GM19328 (cell line): ENCODE data around the gene ERBB4.

Source experiments
- ATAC-seq: cut with Tn5 transposase; IDR thresholded peaks from one replicate; pipeline ENCODE4 v1.9.1; 2021; ENCODE audit warnings: mild to moderate bottlenecking, moderate library complexity; ENCODE audit not compliant: unreplicated experiment

ERBB4 gene

DNA sequence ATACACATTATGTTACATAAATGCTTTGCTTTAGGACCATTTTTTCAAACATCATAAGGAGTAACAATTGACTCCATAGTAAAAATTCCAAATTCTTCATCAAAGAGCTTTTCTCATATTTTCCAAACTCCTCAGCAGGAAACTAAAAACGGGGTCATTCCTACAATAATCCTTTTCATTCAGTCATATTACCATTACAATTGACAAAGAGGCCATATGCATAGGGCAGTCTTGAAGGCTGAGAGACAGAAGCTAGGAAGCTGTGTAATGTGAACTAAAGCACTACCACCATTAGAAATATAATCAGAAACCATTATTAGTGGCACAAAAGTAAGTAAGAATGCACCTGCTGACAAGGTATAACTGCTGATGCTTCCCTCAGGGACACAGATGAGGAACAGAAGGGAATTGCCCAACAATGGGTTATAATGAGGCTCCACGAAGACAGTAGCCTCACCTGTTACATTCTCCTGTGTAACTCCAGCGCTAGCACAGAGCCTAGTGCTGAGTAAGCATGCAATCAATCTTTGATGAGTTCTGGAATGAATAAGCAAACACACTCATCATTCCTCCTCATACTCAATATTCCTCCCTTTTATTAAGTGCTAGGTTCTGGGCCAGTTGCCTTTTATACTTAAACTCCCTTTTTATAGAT is 1039.9 kb downstream of the ERBB4 start:
- ATAC-seq, result no peak

DNA sequence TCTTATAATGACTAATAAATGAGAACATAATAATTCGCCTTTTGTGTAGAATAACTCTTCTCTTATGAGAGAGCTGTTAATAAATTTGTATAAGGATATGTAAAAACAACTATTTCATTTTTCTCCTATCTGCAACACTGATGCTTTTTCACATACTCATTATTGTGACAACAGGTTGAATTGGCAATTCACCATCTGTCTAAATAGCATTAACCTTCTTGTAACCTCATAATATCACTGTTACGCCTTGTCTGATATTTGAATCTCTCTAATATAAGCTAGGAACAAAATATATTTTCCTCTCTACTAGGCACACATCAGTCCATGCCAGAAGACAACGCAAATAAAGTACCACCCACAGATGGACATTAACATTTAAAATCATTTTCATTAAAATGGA is 1043.3 kb downstream of the ERBB4 start:
- ATAC-seq, result no peak

DNA sequence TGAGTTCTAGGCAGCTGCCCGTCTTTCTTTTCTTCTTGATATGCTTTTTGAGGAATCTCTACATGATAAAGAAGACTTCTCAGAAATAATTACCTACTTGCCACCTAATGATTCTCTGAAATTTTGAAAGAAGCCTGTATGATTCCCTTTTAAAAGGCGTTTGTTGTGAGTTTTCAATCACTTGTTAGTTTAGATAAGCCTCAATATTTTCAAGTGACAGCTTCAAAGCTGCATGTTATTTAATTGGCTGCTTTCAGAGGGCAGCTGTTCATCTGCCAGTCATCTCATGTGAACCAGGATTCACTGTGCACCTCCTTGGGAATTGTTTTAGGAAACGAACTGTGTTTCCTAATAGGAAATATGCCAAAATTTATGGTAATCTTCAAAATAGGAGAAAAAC is 1044.1 kb downstream of the ERBB4 start:
- ATAC-seq, result no peak

DNA sequence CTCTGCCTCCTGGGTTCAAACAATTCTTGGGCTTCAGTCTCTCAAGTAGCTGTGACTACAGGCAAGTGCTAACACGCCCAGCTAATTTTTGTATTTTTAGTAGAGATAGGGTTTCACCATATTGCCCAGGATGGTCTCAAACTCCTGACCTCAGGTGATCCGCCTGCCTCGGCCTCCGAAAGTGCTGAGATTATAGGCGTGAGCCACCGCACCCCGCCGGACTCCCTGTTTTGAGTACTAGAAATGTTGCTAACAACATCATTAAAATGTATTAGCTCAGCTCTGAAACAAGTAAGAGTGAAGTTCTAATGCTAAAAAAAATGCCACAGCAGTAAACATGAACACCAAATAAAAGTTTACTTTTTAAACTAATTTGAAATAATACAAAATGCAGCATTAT is 1044.5 kb downstream of the ERBB4 start:
- no peak for ATAC-seq

DNA sequence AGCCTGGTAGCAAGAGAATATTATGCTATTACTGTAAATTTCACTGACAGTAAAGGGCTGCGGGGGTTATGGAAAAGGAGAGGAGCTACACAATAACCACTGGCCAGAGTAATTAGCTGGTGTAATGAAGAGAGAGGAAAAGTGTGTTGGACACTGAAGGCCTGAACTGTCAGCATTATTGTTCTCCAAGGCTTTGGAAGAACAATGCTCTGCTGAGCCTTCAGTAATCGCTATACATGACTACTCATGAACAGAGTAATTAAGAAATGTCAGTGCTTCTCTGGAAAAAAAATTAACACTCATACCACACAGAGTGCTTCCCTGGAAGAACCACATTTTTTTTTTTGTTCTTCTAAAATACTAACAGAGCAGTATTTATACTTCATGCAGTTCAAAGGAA is 1050.9 kb downstream of the ERBB4 start:
- ATAC-seq, result no peak

DNA sequence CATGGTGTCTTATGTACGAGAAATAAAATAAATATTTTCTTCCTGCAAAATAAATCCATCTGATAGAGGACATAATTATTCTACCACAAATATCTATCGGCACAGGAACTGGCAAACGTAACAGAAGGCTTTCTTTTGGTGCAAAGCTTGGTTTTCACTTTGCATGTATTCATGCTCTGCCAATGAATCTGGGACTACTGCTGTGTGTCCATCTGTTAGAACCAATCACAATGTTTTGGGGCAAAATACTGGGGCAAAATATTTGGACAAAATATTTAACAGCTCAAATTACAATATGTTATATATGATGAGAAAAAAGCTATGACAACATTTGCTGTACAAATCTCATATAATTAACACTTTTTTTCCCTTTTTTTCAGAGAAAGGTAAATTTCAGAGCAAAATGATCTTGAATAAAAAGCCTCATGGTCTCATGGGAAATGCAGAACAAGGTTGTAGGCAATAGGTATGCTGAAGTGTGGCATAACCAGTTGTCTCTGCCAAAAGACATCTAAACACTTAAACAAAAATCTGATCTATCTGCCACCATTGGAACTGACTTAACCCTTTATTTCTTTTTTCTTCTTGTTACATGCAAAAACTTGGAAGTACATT is 1059.0 kb downstream of the ERBB4 start:
- ATAC-seq, result no peak

DNA sequence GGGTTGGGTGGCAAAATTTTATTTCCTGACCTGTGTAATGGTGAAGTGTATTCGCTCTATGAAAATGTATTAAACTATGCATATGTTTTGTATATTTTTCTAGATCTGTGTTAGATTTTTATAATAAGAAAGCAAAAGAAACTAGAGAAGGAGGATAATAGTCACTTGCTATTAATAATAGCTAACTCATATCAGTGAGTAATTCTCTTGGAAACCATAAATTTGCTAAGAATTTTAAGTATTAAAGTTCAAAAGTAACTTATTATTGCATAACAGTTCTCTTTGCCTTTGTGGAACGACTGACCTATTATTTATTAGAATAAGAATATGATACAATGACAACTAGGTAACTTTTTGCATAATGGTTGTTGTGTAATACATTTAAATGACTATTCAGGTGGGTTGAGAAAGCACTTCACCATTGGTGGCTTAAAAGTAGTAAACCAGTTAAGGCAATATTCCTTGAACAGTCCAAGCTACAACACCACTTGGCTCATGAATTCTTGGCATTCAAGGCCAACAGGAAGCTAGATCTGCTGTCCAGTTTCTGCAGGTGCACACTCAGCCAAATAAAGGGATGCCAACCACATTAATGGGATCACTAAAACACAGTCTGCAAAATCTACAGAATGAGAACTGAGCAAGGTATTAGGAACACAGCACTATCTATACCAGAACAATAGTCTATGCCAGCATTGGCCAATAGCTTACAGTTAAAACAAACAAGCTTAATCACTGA is 1060.9 kb downstream of the ERBB4 start:
- no peak for ATAC-seq

DNA sequence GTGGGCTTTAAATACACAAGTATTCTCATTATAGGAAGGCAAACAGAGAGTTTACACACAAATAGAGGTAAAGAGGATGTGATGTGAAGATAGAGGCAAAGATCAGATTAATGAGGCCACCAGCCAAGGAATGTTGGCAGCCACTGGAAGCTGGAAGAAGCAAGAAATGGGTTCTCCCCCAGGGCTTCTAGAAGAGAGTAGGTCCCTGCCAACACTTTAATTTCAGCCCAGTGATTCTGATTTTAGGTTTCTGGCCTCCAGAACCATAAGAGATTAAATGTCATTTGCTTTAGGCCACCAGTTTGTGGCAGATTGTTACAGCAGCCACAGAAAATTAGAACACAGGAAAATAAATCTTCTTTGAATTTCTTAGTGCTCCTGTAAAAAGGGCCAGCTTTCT is 1065.5 kb downstream of the ERBB4 start:
- ATAC-seq, result no peak

DNA sequence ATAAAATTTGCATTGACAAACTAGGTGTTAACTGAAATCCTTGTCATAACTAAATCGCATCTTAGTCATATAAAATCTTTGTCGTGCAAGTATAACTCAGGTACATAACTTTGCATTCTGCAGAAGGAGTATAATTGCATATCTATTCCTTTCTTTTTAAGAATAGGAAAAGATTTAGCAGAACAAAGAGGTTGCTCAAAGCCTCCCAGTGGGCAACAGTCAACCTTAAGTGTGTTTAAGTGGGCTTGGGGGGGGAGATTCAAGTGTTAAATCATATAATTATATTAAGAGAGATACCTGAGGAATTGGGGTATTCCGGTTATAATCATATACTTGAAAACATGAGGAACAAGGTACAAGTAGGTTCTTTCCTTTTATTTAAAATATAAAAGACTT is 1068.9 kb downstream of the ERBB4 start:
- no peak for ATAC-seq

DNA sequence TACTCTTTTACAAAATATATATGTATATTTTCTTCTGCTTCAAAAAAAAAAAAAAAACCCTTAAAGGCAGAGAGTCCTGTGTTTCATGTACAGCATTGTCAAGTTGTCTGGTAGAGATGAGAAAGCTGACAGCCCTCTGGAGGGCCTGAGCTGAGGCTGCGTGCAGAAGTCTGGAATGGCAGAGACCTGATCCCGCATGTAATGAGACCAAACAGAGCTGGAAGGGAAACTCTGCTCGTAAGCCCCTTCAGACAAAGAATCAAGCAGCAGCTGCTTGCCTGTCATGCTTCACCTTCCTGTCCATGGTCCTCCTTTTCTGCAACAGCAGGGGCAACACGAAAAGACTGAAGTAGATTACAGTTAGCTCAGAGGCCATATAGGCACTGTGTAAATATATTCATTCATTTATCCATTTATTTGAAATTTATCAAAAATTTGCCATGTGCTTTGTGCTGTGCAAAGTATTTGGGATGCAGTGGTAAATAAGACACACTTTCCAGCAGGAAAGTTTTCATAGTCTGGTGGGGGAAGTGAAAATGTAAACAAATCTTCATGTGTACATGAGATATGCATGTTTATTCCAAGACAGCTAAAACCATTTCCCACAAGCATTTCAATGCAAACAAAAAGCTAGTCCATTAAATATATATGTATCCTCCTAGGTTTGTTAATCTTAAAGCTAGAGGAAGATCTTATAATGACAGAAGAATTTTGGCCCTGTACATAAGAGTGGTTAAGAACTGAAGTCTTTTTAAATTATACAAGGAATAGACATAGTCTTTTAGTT is 1069.5 kb downstream of the ERBB4 start:
- no peak for ATAC-seq

DNA sequence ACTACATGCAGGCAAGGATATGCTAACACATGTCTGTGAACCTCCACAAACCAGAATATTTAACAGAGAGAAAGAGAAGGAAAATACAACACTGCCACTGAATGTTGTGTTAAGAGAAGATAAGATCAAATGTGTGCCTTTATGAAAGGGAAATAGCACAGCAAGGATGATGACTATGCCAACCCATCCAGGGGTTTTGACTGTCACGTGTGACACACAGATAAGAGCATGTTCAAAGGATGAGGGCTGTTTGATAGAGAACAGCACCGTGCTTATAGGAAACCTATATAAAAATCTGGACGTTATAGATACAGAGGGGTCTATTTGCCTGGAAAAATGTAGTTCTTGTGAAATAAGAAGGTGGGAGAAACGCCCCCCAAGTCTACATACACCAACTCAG is 1070.4 kb downstream of the ERBB4 start:
- ATAC-seq, result no peak

DNA sequence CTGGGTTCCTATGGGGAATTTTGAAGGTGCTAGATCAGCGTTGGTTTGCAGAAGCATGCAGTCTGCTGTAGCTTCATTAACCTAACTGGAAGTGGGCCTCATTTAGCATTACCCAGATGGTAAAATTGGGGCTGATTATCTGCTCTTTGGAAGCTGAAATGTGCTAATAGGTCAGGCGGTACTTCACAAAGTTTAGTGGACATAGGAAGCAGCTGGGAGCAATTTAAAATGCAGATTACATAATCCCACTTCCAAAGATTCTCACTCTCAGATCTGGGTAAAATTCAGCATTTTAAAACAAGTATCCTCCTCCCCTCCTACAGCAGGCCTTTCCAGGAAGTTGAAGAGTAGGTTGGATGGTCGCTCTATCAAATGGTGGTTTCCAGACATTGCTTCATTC is 1075.2 kb downstream of the ERBB4 start:
- no peak for ATAC-seq

DNA sequence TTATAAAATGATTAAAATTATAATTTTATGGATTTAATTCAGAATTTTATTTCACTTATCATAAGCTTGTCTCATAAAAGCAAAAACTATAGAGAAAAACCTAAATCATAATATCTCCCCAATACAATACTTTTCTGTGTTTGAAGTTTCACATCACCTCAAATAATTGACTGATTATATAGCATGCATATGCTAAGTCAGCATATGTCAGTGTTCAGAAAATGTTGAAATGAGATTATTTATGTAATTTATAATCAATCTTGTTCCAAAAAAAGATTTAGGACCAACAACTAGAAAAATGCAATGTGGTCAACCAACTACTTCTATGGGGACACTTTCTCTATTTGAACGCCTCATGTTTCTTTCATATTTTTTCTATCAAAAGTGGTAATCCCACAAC is 1079.6 kb downstream of the ERBB4 start:
- ATAC-seq, result no peak

DNA sequence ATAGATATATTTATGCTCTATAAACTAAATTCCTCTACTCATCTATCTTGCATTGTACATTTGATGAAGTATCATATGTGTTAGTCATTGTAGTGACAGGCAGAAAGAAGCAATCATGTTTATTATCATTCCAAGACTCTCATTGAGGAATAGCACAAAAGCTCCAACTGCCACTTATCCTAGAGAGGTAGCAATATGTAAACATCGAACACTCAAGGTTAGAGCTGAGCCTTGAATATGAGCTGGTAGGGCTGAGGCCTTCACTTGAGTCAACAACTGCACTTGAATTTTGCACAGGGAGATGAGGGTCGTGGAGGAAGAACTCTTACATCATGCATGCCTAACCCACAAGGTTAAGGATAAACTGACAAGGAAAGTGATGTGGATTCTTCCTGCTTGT is 1081.3 kb downstream of the ERBB4 start:
- ATAC-seq, result no peak

DNA sequence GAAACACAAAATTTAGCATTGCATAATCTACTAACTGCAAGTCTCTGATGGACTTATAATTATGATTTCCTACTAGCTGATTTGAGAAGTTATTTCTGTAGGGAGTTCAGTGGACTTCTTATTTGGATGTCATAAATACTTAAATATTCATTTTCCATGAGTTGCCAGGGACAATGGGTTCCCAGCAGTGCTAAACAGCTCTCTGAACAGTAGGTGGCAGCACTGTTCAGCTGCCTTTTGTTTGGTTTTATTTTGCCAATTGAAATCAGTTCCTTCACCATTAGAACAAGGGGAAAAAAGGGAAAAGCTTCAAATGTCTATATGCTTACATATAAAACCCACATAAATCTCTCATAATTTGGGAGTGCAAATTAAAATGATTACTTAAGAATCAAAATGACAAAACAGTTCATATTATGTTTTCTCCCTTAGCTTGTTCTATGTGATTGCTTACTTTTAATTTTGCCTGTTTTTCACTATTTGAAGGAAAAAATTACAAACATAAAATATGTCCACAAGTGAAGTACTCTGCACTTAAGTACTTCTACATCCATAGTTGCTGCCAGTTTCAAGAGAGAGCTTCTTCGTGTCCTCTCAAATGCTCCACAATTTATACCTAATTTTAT is 1083.3 kb downstream of the ERBB4 start:
- peak; percentile 65 for ATAC-seq

DNA sequence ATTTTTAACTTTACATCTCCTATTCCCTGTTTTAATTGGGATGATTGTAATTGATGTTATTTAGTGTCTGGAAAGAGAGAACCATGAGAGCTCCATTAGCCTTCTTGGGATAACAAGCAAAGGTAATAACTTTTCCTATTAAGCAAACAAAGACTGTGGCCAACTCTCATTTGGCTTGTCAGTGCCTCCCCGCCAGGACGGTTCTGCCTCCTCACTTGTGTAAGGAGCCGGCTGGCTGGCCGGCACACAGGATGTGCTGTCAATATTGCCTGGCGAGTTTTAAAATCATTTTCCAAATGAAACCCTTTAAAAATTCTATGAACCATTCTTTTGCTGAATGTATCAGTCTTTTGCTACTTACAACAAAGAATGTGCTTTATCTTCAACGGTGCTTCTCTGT is 1083.9 kb downstream of the ERBB4 start:
- ATAC-seq, result no peak

DNA sequence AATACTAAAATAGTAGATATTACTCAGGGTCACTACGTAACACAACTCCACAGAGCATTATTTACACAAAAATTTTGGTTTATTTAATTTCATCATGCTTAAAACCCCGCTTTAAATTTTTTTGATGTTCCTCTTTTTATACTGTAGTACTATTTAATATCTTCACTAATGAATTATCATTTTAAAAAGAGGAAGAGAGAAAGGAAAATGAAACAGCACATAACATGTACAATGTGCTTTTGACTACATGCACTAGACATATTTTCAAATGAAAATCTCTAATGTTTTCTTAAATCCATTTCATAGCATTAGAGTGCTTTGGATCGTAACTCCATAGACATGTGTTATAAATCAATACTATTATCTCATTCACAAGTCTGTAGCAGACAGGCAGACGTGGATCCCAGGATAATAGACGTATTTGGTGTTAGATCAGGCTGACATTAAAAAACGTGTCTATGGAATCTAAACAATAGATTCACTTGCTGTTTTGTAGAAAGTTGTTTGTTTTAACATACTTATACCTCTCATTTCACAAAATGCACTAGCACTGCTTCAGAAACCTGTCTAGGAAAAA is 1085.2 kb downstream of the ERBB4 start:
- ATAC-seq, result no peak

DNA sequence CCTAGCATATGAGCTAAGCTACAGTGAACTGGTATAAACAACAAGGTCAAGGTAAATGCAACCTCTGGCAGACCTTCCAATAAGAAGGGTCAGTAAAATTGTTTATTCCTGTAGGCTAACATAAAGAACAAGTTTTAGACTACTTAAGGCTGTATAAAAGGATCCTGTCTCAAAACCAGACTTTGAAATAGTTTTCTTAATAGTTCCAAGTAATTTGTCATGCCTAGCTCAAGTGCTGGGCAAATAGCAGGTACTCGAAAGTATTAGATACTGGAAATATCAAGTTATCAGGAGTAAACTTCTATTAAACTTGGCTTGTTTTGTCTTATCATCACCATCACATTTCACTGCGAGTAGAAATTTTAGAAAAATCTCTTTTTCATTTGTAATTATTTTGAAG is 1087.0 kb downstream of the ERBB4 start:
- no peak for ATAC-seq

DNA sequence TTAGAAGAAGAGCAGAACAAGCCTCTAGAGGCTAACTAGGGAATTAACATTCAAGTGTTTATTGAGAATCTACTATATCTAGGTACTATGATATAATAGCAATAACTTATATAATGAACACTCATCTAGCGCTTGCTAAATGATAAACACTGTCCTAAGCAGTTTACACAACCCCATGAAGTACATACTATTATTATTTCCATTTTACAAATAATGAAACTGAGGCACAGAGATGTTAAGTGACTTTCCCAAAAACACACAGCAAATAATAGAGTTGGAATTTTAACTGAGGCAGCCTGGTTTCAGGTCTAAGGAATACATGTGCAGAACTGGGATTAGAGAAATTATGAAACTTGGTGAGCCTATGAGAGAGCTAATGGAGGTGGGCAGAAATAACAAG is 1088.8 kb downstream of the ERBB4 start:
- no peak for ATAC-seq

DNA sequence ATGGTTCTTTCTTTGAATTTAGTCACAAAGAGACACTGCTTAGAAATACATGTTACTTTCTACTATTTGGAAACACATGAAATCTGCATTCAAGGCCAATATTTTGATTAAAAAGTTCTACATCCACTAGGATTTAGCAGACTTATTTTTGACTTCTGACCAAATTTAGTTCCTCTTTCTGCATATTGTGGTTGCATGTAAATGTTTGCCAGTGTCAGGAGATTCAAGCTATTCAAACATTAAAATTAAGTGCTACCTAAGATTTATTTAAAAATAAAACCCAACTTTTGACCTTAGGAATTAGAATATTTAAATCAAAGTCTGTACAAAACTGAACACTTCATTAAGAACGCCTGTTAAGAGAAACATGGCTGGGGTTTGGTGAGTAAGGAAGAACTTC is 1091.1 kb downstream of the ERBB4 start:
- no peak for ATAC-seq

DNA sequence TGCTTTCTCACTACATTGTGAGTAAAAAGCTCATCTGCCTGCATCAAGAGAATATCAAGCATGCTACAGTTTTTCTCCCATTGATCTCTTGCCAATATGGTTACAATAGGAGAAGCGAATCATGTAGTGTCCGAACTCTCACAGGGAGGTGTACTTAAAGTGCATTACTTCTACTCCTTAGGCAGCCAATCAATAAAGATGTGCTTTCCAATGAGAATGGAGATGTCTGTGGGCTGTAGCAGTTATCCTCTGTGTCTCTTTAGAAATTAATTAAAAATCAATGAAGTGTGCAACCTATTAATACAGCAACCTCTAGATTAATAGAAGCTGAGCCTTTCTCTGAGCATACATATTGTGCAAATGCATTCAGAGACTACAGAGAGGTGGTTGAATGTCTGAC is 1098.5 kb downstream of the ERBB4 start:
- ATAC-seq, result no peak
